Retinal pigment epithelial cell (primary cell): ENCODE results near the gene CLPTM1L.
"Not testable (repeated sequence)": the region's sequence is repeated elsewhere in the genome, so short reads cannot be mapped to it uniquely, and the experiment has no call there.

ENCODE experiments used
- DNase-seq: peaks from one replicate; pipeline ENCODE4 v3.0.0-alpha.2; 2010; ENCODE audit warnings: low read depth
- H3K4me3 ChIP-seq: 2 replicates; pipeline ENCODE4 v1.5.1; 2011; ENCODE audit warnings: mild to moderate bottlenecking, low read length, control low read depth, moderate library complexity
- TF ChIP-seq, protein P1 (sequence below): conservative IDR thresholded peaks from 2 replicates; pipeline ENCODE4 v1.5.1; 2011; ENCODE audit warnings: low read depth, low read length, control low read depth, inconsistent platforms

The CLPTM1L gene

DNA sequence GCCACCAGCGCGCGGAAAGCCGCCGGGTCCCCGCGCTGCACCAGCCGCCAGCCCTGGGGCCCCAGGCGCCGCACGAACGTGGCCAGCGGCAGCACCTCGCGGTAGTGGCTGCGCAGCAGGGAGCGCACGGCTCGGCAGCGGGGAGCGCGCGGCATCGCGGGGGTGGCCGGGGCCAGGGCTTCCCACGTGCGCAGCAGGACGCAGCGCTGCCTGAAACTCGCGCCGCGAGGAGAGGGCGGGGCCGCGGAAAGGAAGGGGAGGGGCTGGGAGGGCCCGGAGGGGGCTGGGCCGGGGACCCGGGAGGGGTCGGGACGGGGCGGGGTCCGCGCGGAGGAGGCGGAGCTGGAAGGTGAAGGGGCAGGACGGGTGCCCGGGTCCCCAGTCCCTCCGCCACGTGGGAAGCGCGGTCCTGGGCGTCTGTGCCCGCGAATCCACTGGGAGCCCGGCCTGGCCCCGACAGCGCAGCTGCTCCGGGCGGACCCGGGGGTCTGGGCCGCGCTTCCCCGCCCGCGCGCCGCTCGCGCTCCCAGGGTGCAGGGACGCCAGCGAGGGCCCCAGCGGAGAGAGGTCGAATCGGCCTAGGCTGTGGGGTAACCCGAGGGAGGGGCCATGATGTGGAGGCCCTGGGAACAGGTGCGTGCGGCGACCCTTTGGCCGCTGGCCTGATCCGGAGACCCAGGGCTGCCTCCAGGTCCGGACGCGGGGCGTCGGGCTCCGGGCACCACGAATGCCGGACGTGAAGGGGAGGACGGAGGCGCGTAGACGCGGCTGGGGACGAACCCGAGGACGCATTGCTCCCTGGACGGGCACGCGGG, 49.9 kb downstream of the CLPTM1L start, which contains the start of gene TERT:
Gene TERT (minus strand): TSS at position 234 of the 815 bp plus-strand sequence. CDS start 79 bp downstream, at position 155.
- H3K4me3 ChIP-seq = no peak within 1 kb of the TSS
- DNase-seq = no peak
- TF ChIP-seq, protein P1, sequence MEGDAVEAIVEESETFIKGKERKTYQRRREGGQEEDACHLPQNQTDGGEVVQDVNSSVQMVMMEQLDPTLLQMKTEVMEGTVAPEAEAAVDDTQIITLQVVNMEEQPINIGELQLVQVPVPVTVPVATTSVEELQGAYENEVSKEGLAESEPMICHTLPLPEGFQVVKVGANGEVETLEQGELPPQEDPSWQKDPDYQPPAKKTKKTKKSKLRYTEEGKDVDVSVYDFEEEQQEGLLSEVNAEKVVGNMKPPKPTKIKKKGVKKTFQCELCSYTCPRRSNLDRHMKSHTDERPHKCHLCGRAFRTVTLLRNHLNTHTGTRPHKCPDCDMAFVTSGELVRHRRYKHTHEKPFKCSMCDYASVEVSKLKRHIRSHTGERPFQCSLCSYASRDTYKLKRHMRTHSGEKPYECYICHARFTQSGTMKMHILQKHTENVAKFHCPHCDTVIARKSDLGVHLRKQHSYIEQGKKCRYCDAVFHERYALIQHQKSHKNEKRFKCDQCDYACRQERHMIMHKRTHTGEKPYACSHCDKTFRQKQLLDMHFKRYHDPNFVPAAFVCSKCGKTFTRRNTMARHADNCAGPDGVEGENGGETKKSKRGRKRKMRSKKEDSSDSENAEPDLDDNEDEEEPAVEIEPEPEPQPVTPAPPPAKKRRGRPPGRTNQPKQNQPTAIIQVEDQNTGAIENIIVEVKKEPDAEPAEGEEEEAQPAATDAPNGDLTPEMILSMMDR = no peak

- DNase-seq = no peak
- H3K4me3 ChIP-seq = no peak overlapping the region
- TF ChIP-seq, protein P1 = no peak
Observed at GRCh38 chr5:1294206-1294834, 50.6 kb downstream of the CLPTM1L start.

DNA sequence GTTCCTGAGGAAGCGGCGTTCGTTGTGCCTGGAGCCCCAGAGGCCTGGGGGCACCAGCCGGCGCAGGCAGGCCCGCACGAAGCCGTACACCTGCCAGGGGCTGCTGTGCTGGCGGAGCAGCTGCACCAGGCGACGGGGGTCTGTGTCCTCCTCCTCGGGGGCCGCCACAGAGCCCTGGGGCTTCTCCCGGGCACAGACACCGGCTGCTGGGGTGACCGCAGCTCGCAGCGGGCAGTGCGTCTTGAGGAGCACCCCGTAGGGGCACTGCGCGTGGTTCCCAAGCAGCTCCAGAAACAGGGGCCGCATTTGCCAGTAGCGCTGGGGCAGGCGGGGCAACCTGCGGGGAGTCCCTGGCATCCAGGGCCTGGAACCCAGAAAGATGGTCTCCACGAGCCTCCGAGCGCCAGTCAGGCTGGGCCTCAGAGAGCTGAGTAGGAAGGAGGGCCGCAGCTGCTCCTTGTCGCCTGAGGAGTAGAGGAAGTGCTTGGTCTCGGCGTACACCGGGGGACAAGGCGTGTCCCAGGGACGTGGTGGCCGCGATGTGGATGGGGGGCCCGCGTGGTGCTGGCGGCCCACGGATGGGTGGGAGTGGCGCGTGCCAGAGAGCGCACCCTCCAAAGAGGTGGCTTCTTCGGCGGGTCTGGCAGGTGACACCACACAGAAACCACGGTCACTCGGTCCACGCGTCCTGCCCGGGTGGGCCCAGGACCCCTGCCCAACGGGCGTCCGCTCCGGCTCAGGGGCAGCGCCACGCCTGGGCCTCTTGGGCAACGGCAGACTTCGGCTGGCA, 51.3 kb downstream of the CLPTM1L start:
- DNase-seq = no peak
- H3K4me3 ChIP-seq = no peak overlapping the region
- TF ChIP-seq, protein P1 = no peak

DNA sequence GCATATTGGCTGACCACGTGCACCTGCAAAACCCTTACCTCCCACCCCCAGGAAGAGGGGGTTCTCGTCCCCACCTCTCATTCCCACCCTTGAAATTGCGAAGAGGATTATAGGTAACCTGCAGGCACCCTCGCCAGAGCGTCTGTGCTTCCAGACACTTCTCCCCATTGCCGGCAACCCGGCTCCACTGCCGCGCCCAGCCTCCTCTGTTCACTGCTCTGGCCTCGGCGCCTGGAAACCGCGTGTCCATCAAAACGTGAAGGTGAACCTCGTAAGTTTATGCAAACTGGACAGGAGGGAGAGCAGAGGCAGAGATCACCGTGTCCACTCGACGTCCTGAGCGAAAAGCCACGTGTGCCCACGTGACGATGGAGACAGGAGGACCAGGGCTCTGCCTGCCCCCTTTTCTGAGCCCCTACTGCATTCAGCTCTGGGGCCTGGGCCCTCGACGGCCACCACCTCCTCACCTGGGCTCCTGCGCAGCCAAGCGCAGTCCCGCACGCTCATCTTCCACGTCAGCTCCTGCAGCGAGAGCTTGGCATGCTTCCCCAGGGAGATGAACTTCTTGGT, 52.0 kb downstream of the CLPTM1L start:
- no peak overlapping the region for H3K4me3 ChIP-seq
- DNase-seq = no peak
- TF ChIP-seq, protein P1 = no peak

DNA sequence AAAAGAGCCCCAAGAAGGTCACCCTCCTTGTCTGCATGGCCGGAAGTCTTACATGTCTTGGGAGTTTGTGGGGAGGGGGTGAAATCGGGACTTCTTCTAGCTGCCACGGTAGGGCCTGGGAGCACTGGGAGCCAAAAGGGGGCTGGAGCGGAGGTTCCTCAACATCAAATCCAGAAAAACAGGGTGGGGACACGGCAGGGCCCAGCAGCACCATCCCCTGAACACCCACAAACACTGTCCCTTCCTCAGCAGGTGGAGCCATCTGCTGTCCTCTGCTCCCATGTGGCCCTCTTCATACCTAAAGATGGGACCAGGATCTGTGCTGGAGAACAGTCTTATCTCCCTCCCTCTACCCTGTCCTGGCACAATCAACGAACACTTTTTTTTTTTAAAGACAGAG, 52.8 kb downstream of the CLPTM1L start:
- no peak for DNase-seq
- TF ChIP-seq, protein P1 = no peak
- H3K4me3 ChIP-seq = no peak overlapping the region

GRCh38 chr5:1291611-1292080, 53.3 kb downstream of the CLPTM1L start:
- TF ChIP-seq, protein P1 = no peak
- no peak for DNase-seq
- H3K4me3 ChIP-seq = no peak overlapping the region

- H3K4me3 ChIP-seq, DNase-seq: not testable (repeated sequence)
Observed at GRCh38 chr5:1290956-1291355, 53.9 kb downstream of the CLPTM1L start.

GRCh38 chr5:1289559-1289958, 55.3 kb downstream of the CLPTM1L start:
- not testable (repeated sequence) for DNase-seq, H3K4me3 ChIP-seq
